ENCODE data around the gene OR13J1.
"Not testable (repeated sequence)": the region's sequence is repeated elsewhere in the genome, so short reads cannot be mapped to it uniquely, and the experiment has no call there.

Gene OR13J1

GRCh38 chr9:35870351-35870923, at the start of gene OR13J1:
TSS of gene OR13J1 (minus strand) at chr9:35870401. CDS start at chr9:35870401, 0 bp downstream.
- no peak for DNase-seq

- no peak for DNase-seq
Measured at GRCh38 chr9:35919212-35920008, 49.2 kb upstream of the OR13J1 start.

- DNase-seq: no peak
Measured at GRCh38 chr9:35918780-35919179, 48.6 kb upstream of the OR13J1 start.

GRCh38 chr9:35917261-35917660, 47.1 kb upstream of the OR13J1 start:
- DNase-seq: no peak

GRCh38 chr9:35915681-35916294, 45.6 kb upstream of the OR13J1 start:
- no peak for DNase-seq

- no peak for DNase-seq
Measured at GRCh38 chr9:35914301-35914807, 44.2 kb upstream of the OR13J1 start.

GRCh38 chr9:35913429-35913828, 43.2 kb upstream of the OR13J1 start:
- not testable (repeated sequence) for DNase-seq

- DNase-seq: no peak
Measured at GRCh38 chr9:35912791-35913400, 42.7 kb upstream of the OR13J1 start.

GRCh38 chr9:35911690-35912089, 41.5 kb upstream of the OR13J1 start:
- no peak for DNase-seq

- DNase-seq: no peak
Measured at GRCh38 chr9:35910613-35911359, 40.6 kb upstream of the OR13J1 start.

- no peak for DNase-seq
Measured at GRCh38 chr9:35909687-35910612, 39.7 kb upstream of the OR13J1 start.

- no peak for DNase-seq
Measured at GRCh38 chr9:35909274-35909673, 39.1 kb upstream of the OR13J1 start, which contains the start of gene SPAAR. TSS of gene SPAAR (plus strand) at chr9:35909490. CDS start at chr9:35910464, 974 bp downstream.

- DNase-seq: no peak
Measured at GRCh38 chr9:35908504-35909125, 38.4 kb upstream of the OR13J1 start.

GRCh38 chr9:35907711-35908503, 37.7 kb upstream of the OR13J1 start:
- no peak for DNase-seq

GRCh38 chr9:35906923-35907699, 36.9 kb upstream of the OR13J1 start:
- no peak for DNase-seq

- no peak for DNase-seq
Measured at GRCh38 chr9:35905912-35906679, 35.9 kb upstream of the OR13J1 start, which contains the start of gene HRCT1. TSS of gene HRCT1 (plus strand) at chr9:35906202. CDS start at chr9:35906288, 86 bp downstream.

GRCh38 chr9:35905051-35905781, 35.0 kb upstream of the OR13J1 start:
- DNase-seq: no peak

- no peak for DNase-seq
Measured at GRCh38 chr9:35904338-35904737, 34.1 kb upstream of the OR13J1 start.

Measured in activated gamma-delta T cell treated with Interleukin-2 at 50 U/mL for 16 hours (primary cell).